NCI-H1436 (cell line): ENCODE measurements around the gene SERPINB4.
"Not testable (repeated sequence)": the region's sequence is repeated elsewhere in the genome, so short reads cannot be mapped to it uniquely, and the experiment has no call there.

Experiments
- DNase-seq: peaks from one replicate; lab custom pipeline; 2025; lab: John Stamatoyannopoulos, UW

Gene SERPINB4

GRCh38 chr18:63644142-63644541, at the start of gene SERPINB4:
TSS of gene SERPINB4 (minus strand) at chr18:63644256. CDS start at chr18:63643577, 679 bp downstream.
- not testable (repeated sequence) for DNase-seq

- DNase-seq: no peak
Measured at GRCh38 chr18:63689064-63689463, 45.0 kb upstream of the SERPINB4 start.

- DNase-seq: no peak
Measured at GRCh38 chr18:63686871-63687270, 42.8 kb upstream of the SERPINB4 start.

GRCh38 chr18:63684718-63685117, 40.7 kb upstream of the SERPINB4 start:
- DNase-seq: no peak

GRCh38 chr18:63683890-63684289, 39.8 kb upstream of the SERPINB4 start:
- no peak for DNase-seq

GRCh38 chr18:63683152-63683551, 39.1 kb upstream of the SERPINB4 start:
- no peak for DNase-seq

- DNase-seq: no peak
Measured at GRCh38 chr18:63681449-63682340, 37.6 kb upstream of the SERPINB4 start.

- DNase-seq: no peak
Measured at GRCh38 chr18:63679820-63680606, 36.0 kb upstream of the SERPINB4 start.

GRCh38 chr18:63677500-63678225, 33.6 kb upstream of the SERPINB4 start:
- no peak for DNase-seq

- DNase-seq: no peak
Measured at GRCh38 chr18:63676526-63677323, 32.7 kb upstream of the SERPINB4 start.

GRCh38 chr18:63664571-63664970, 20.5 kb upstream of the SERPINB4 start:
- no peak for DNase-seq

- DNase-seq: not testable (repeated sequence)
Measured at GRCh38 chr18:63661750-63662149, 17.7 kb upstream of the SERPINB4 start, which contains the start of gene SERPINB3. TSS of gene SERPINB3 (minus strand) at chr18:63661893. CDS start at chr18:63661216, 677 bp downstream.

- DNase-seq: not testable (repeated sequence)
Measured at GRCh38 chr18:63658920-63659319, 14.9 kb upstream of the SERPINB4 start.

GRCh38 chr18:63650271-63650670, 6.2 kb upstream of the SERPINB4 start:
- not testable (repeated sequence) for DNase-seq

- no peak for DNase-seq
Measured at GRCh38 chr18:63648241-63648640, 4.2 kb upstream of the SERPINB4 start.

GRCh38 chr18:63646936-63647335, 2.9 kb upstream of the SERPINB4 start:
- DNase-seq: no peak

- DNase-seq: not testable (repeated sequence)
Measured at GRCh38 chr18:63644694-63645093, 638 bp upstream of the SERPINB4 start.

GRCh38 chr18:63642668-63643356, 1.2 kb downstream of the SERPINB4 start:
- DNase-seq: not testable (repeated sequence)

GRCh38 chr18:63641157-63641680, 2.8 kb downstream of the SERPINB4 start:
- DNase-seq: not testable (repeated sequence)

GRCh38 chr18:63637703-63638102, 6.4 kb downstream of the SERPINB4 start:
- no peak for DNase-seq
